K562 (cell line): ENCODE measurements around the gene FHIT. TPM values are rescaled to one million over a fixed set of nuclear protein-coding genes. Genes with fewer than 3 reads are reported as not detected.

Experiments
- ATAC-seq: fragments of 200-7000 bp; cut with Tn5 transposase; 3 replicates; pipeline ENCODE4 v1.9.1; 2020; ENCODE audit warnings: moderate library complexity
- BruUV-seq: library from RNA; stranded (reverse); fragments of 400-500 nt; replicated peaks from 2 replicates; lab custom pipeline; 2021; lab: Mats Ljungman, UMichigan
- CTCF ChIA-PET: fragments of 300-600 bp; formaldehyde crosslinking; extraction: SDS; loops from one replicate; lab custom pipeline; 2021; ENCODE audit warnings: low intra/inter-chr PET ratio; lab: Yijun Ruan, JAX
- POLR2A ChIA-PET: fragments of 300-600, 350-650 bp; sonication (Branson Sonifier 250); formaldehyde crosslinking; extraction: SDS; loops from one replicate; lab custom pipeline; 2021; ENCODE audit warnings: antibody characterized with exemption, inconsistent platforms; lab: Yijun Ruan, JAX
- DNase-seq, 4 experiments: peaks; one replicate each; pipeline versions ENCODE4 v3.0.0 to v3.0.0-alpha.2; 2011 to 2018; ENCODE audit warnings: low spot score in 3 of 4, mixed read lengths in 3 of 4; ENCODE audit errors: extremely low read depth in 1 of 4
- FAIRE-seq: peaks from 2 replicates; lab custom pipeline; 2011; peaks lifted over from hg19 to GRCh38; lab: Jason Lieb, UNC
- H2AFZ ChIP-seq: 2 replicates; pipeline ENCODE4 v1.6.0; 2011; ENCODE audit warnings: low read depth, low read length, control low read depth, inconsistent platforms
- H3K27ac ChIP-seq: fragments of 200-600 bp; 3 replicates; pipeline ENCODE4 v1.8.0; 2011; ENCODE audit warnings: low read depth, mild to moderate bottlenecking, control low read depth, inconsistent platforms, low read length, moderate library complexity, mixed read lengths; ENCODE audit errors: extremely low read depth
- H3K27me3 ChIP-seq, 2 experiments: fragments of 300-600 bp in 1 of 2; 2 replicates in 1 of 2; 3 replicates in 1 of 2; pipeline versions ENCODE4 v1.6.0 to v1.8.0; 2011; ENCODE audit warnings: inconsistent platforms in 2 of 2, low read length in 2 of 2, mild to moderate bottlenecking in 1 of 2, mixed read lengths in 1 of 2, moderate library complexity in 1 of 2; ENCODE audit not compliant: control insufficient read depth in 2 of 2, insufficient read depth in 2 of 2
- H3K36me3 ChIP-seq: fragments of 300-600 bp; 3 replicates; pipeline ENCODE4 v1.8.0; 2011; ENCODE audit warnings: mild to moderate bottlenecking, low read length, inconsistent platforms; ENCODE audit not compliant: control insufficient read depth, insufficient read depth
- H3K4me1 ChIP-seq, 2 experiments: fragments of 200-600 bp in 1 of 2; replicated peaks in 1 of 2; 2 replicates in 1 of 2; 3 replicates in 1 of 2; pipeline versions ENCODE4 v1.5.1 to v1.8.0; 2011; ENCODE audit warnings: inconsistent platforms in 2 of 2, low read length in 2 of 2, mild to moderate bottlenecking in 1 of 2, mixed read lengths in 1 of 2, moderate library complexity in 1 of 2; ENCODE audit not compliant: control insufficient read depth in 2 of 2, insufficient read depth in 2 of 2
- H3K4me2 ChIP-seq: 2 replicates; pipeline ENCODE4 v1.6.1; 2011; ENCODE audit warnings: low read length, control low read depth, inconsistent platforms, mixed read lengths; ENCODE audit not compliant: insufficient read depth
- H3K4me3 ChIP-seq: fragments of 200-600 bp; sonication (generic), shearing (Covaris generic); 2 replicates; pipeline ENCODE4 v1.5.1; 2016; ENCODE audit warnings: control low read depth, inconsistent platforms
- H3K79me2 ChIP-seq: fragments of 200-600 bp; 3 replicates; pipeline ENCODE4 v1.8.0; 2011; ENCODE audit warnings: low read length, inconsistent platforms; ENCODE audit not compliant: control insufficient read depth, insufficient read depth
- H3K9ac ChIP-seq, 2 experiments: 2 replicates each; pipeline versions ENCODE4 v1.6.0 to v1.6.1; 2011; ENCODE audit warnings: low read depth in 2 of 2, low read length in 2 of 2, control low read depth in 1 of 2, inconsistent platforms in 1 of 2, mild to moderate bottlenecking in 1 of 2, mixed read lengths in 1 of 2; ENCODE audit not compliant: insufficient read depth in 1 of 2
- H3K9me1 ChIP-seq: one replicate; pipeline ENCODE4 v1.6.0; 2011; ENCODE audit warnings: inconsistent platforms, mild to moderate bottlenecking, low read length, moderate library complexity; ENCODE audit not compliant: control insufficient read depth, insufficient read depth
- H3K9me3 ChIP-seq: replicated peaks from 2 replicates; pipeline ENCODE4 v1.5.1; 2011; ENCODE audit warnings: low read depth, low read length, inconsistent platforms; ENCODE audit not compliant: control insufficient read depth, insufficient read depth
- H4K20me1 ChIP-seq: replicated peaks from 2 replicates; pipeline ENCODE4 v1.6.1; 2011; ENCODE audit warnings: low read length, inconsistent platforms, mixed read lengths; ENCODE audit not compliant: control insufficient read depth, insufficient read depth
- ARID3A ChIP-seq: IDR thresholded peaks from 2 replicates; pipeline ENCODE4 v1.6.1; 2012; ENCODE audit warnings: low read depth, low read length, improper control_type of control experiment, borderline replicate concordance
- CBX2 ChIP-seq: fragments of 200-600 bp; sonication (generic); IDR thresholded peaks from one replicate; pipeline ENCODE4 v1.6.1; 2012; ENCODE audit warnings: mild to moderate bottlenecking, low read length, inconsistent platforms; ENCODE audit not compliant: insufficient read depth, poor library complexity, severe bottlenecking
- DNMT1 ChIP-seq: fragments of 450-650 bp; IDR thresholded peaks from 2 replicates; pipeline ENCODE4 v1.6.1; 2016; ENCODE audit warnings: antibody characterized with exemption, mild to moderate bottlenecking
- E2F8 ChIP-seq: fragments of 450-650 bp; IDR thresholded peaks from 2 replicates; pipeline ENCODE4 v1.7.1; 2018; ENCODE audit warnings: mild to moderate bottlenecking, low read depth; ENCODE audit not compliant: partially characterized antibody
- EP300 ChIP-seq: IDR thresholded peaks from 2 replicates; pipeline ENCODE4 v1.6.1; 2012; ENCODE audit warnings: low read length, improper control_type of control experiment
- HMGN3 ChIP-seq: IDR thresholded peaks from 2 replicates; pipeline ENCODE4 v1.6.1; 2011; ENCODE audit warnings: borderline replicate concordance, low read depth, mild to moderate bottlenecking, mixed read lengths, low read length; ENCODE audit not compliant: insufficient read length; ENCODE audit errors: extremely low read depth
- SRSF3 ChIP-seq: fragments of 200-400 bp; formaldehyde crosslinking; IDR thresholded peaks from 2 replicates; pipeline ENCODE4 v1.6.1; 2016; ENCODE audit warnings: mild to moderate bottlenecking, low read length, moderate library complexity; ENCODE audit not compliant: insufficient read depth
- TSHZ1 ChIP-seq: fragments of 250-450 bp; sonication (Bioruptor Pico); IDR thresholded peaks from 2 replicates; pipeline ENCODE4 v1.4.0; 2020; ENCODE audit warnings: mild to moderate bottlenecking, moderate library complexity
- YY1 ChIP-seq, 3 experiments: IDR thresholded peaks; 2 replicates each; pipeline ENCODE4 v1.6.1; 2011; ENCODE audit warnings: low read length in 2 of 3, mild to moderate bottlenecking in 2 of 3, moderate library complexity in 2 of 3, borderline replicate concordance in 1 of 3, control low read depth in 1 of 3, low read depth in 1 of 3; ENCODE audit not compliant: insufficient read depth in 3 of 3, insufficient replicate concordance in 2 of 3, control insufficient read depth in 1 of 3, insufficient read length in 1 of 3; ENCODE audit errors: extremely low read depth in 1 of 3
- ZNF699 ChIP-seq: fragments of 250-450 bp; sonication (Bioruptor Pico); IDR thresholded peaks from 2 replicates; pipeline ENCODE4 v1.8.0; 2021; ENCODE audit warnings: mild to moderate bottlenecking, moderate library complexity; ENCODE audit not compliant: insufficient replicate concordance
- WGBS: fragments of 100-300 bp; shearing (Covaris generic); methylation state at CpG from one replicate; pipeline ENCODE4 v1.1.6; 2016; ENCODE audit warnings: low coverage, mixed read lengths; ENCODE audit not compliant: insufficient coverage; ENCODE audit errors: missing lambda C conversion rate; 5-methylcytosine and 5-hydroxymethylcytosine counted together
- in situ Hi-C: fragments of 300-500 bp; cut with MboI; formaldehyde crosslinking; loops from 4 replicates; pipeline ENCODE4 v1.15.0; 2018; ENCODE audit warnings: inconsistent platforms, mixed read lengths
- intact Hi-C: fragments of 100-400 bp; cut with micrococcal nuclease; formaldehyde crosslinking; loops from 2 replicates; pipeline ENCODE4 v1.14.2; 2022
- polyA plus RNA-seq, 8 experiments: library from polyadenylated mRNA; depleted of rRNA in 4 of 8; stranded (reverse) in 5 of 8; unstranded in 3 of 8; fragments of >200 nt; fragmentation: Nextera tagmentation in 2 of 8; fragmentation: Illumina TruSeq in 1 of 8; extraction: Ambion mirVana in 2 of 8; extraction: Trizol in 1 of 8; gene quantifications; 2 replicates each; pipeline versions ENCODE4 v1.2.1 to v1.2.3, GENCODE V29; 2011 to 2014; ENCODE audit warnings: inconsistent platforms in 1 of 8, missing spikeins in 1 of 8
- total RNA-seq, 7 experiments: library from RNA; depleted of rRNA in 6 of 7; stranded (reverse); fragments of >200 nt in 6 of 7; fragmentation: Illumina TruSeq in 2 of 7; extraction: Trizol in 2 of 7; gene quantifications; 2 replicates each; pipeline versions ENCODE4 v1.2.1 to v1.2.3, GENCODE V29; 2011 to 2021; ENCODE audit warnings: low replicate concordance in 1 of 7

FHIT gene
- total and polyA plus RNA-seq, 9 of the 15 experiments (the other 6 are each of a cell fraction or from before 2014, with no cell fraction given) = 1.7 to 9.1 (median 4.3) TPM

GRCh38 chr3:59754456-59755129 is 1496.7 kb downstream of the FHIT start:
- ChIA-PET CTCF (no interaction called here), POLR2A (interaction anchor here (0.9 kb wide), 1 partner anchor 336 kb away, joined by 3 read pairs; no protein-coding TSS in a partner anchor)
- intact Hi-C loops = no loop called here
- DNase-seq (no peak), ATAC-seq (no peak), FAIRE-seq (no peak)
- TF ChIP-seq ZNF699 (CRISPR knock-in tag) (no peak), EP300 (no peak), SRSF3 (no peak), ARID3A (no peak), TSHZ1 (CRISPR knock-in tag) (no peak), DNMT1 (no peak), YY1 (IDR thresholded peaks at IDR 0.05; ENCODE audit: borderline replicate concordance in 1 of 3, control insufficient read depth in 1 of 3, extremely low read depth in 1 of 3, insufficient read depth in 3 of 3, insufficient read length in 1 of 3, insufficient replicate concordance in 2 of 3, low read depth in 1 of 3, low read length in 2 of 3) (no peak), E2F8 (no peak), CBX2 (no peak), HMGN3 (no peak)
- H3K79me2 ChIP-seq = no peaks in the 10 kb centered on the region
- 29% methylated on average over 3 of the region's 4 CpGs for WGBS
- H4K20me1 ChIP-seq = no peaks in the 10 kb centered on the region
- H3K27ac ChIP-seq = no peak overlapping the region
- no peak overlapping the region for H2AFZ ChIP-seq
- no peaks in the 10 kb centered on the region for H3K9me1 ChIP-seq
- no peaks in the 10 kb centered on the region for H3K9me3 ChIP-seq
- H3K27me3 ChIP-seq = no peaks in the 10 kb centered on the region; a peak in 1 of 5 replicates
- H3K9ac ChIP-seq = no peak overlapping the region
- H3K4me1 ChIP-seq = no peaks in the 10 kb centered on the region
- no peak overlapping the region for H3K4me3 ChIP-seq
- BruUV-seq = no TSS peak
- H3K36me3 ChIP-seq = no peaks in the 10 kb centered on the region
- no peak overlapping the region for H3K4me2 ChIP-seq
- in situ Hi-C loops = loop anchor here (5.0 kb wide), 1 partner anchor 338 kb away; no protein-coding TSS in a partner anchor
